Measurements from ENCODE around the gene INHBB. TPM values are rescaled to one million over a fixed set of nuclear protein-coding genes. Genes with fewer than 3 reads are reported as not detected.

Gene INHBB
- total RNA-seq, 2 donors from 2014 or later: 35.9 to 83.7 TPM

- Histone ChIP-seq H3K9me3 (no peaks in the 10 kb centered on the region), H3K36me3 (no peaks in the 10 kb centered on the region), H3K27ac (no peak overlapping the region), H3K4me3 (no peak overlapping the region), H3K4me1 (replicated peaks) (no peaks in the 10 kb centered on the region), H3K27me3 (replicated peaks; ENCODE audit: insufficient read depth) (no peaks in the 10 kb centered on the region)
- DNase-seq (ENCODE audit: low spot score): no peak
- WGBS: 96% methylated on average over 8 of the region's 8 CpGs
- intact Hi-C loops (cut with DNase I): no loop called here
- TF ChIP-seq POLR2AphosphoS5 (IDR thresholded peaks at IDR 0.05) (no peak), POLR2A (IDR thresholded peaks at IDR 0.05) (no peak), CTCF (IDR thresholded peaks at IDR 0.05) (no peak)
Observed at GRCh38 chr2:120394764-120395163, 48.8 kb downstream of the INHBB start.

GRCh38 chr2:120395221-120396012 is 49.5 kb downstream of the INHBB start:
- H3K4me1 ChIP-seq (replicated peaks): no peaks in the 10 kb centered on the region
- no peak for TF ChIP-seq CTCF (IDR thresholded peaks at IDR 0.05)
- no peak for TF ChIP-seq POLR2AphosphoS5 (IDR thresholded peaks at IDR 0.05)
- TF ChIP-seq POLR2A (IDR thresholded peaks at IDR 0.05): no peak
- H3K27me3 ChIP-seq (replicated peaks; ENCODE audit: insufficient read depth): no peaks in the 10 kb centered on the region
- 75% methylated on average over 21 of the region's 21 CpGs for WGBS
- no peak overlapping the region for H3K27ac ChIP-seq
- no peaks in the 10 kb centered on the region for H3K9me3 ChIP-seq
- intact Hi-C loops (cut with DNase I): no loop called here
- DNase-seq (ENCODE audit: low spot score): no peak
- no peaks in the 10 kb centered on the region for H3K36me3 ChIP-seq
- H3K4me3 ChIP-seq: no peak overlapping the region

- Histone ChIP-seq H3K4me3 (no peak overlapping the region), H3K4me1 (replicated peaks) (no peaks in the 10 kb centered on the region), H3K27me3 (replicated peaks; ENCODE audit: insufficient read depth) (no peaks in the 10 kb centered on the region), H3K9me3 (no peaks in the 10 kb centered on the region), H3K36me3 (no peaks in the 10 kb centered on the region), H3K27ac (no peak overlapping the region)
- no peak for DNase-seq (ENCODE audit: low spot score)
- WGBS: 72% methylated on average over 13 of the region's 31 CpGs
- TF ChIP-seq POLR2AphosphoS5 (IDR thresholded peaks at IDR 0.05) (no peak), POLR2A (IDR thresholded peaks at IDR 0.05) (no peak), CTCF (IDR thresholded peaks at IDR 0.05) (no peak)
- intact Hi-C loops (cut with DNase I): no loop called here
Observed at GRCh38 chr2:120396013-120396860, 50.3 kb downstream of the INHBB start.

GRCh38 chr2:120396861-120397811 is 51.2 kb downstream of the INHBB start:
- Histone ChIP-seq H3K27ac (no peak overlapping the region), H3K9me3 (no peaks in the 10 kb centered on the region), H3K4me1 (replicated peaks) (no peaks in the 10 kb centered on the region), H3K4me3 (no peak overlapping the region), H3K36me3 (no peaks in the 10 kb centered on the region), H3K27me3 (replicated peaks; ENCODE audit: insufficient read depth) (no peaks in the 10 kb centered on the region)
- DNase-seq (ENCODE audit: low spot score): no peak
- TF ChIP-seq CTCF (IDR thresholded peaks at IDR 0.05) (no peak), POLR2AphosphoS5 (IDR thresholded peaks at IDR 0.05) (no peak), POLR2A (IDR thresholded peaks at IDR 0.05) (no peak)
- intact Hi-C loops (cut with DNase I): no loop called here
- 71% methylated on average over 24 of the region's 25 CpGs for WGBS

All from prostate gland (tissue), 2 donors.